GM12873 (cell line): Measurements from ENCODE around the gene ANKRD13B.

ENCODE experiments used
- TF ChIP-seq, protein P1 (sequence below): IDR thresholded peaks from 2 replicates; pipeline ENCODE4 v1.5.1; 2012; ENCODE audit warnings: low read depth, mild to moderate bottlenecking, moderate library complexity, low read length, control low read depth; ENCODE audit not compliant: insufficient read depth; ENCODE audit errors: missing control alignments

Gene ANKRD13B

DNA sequence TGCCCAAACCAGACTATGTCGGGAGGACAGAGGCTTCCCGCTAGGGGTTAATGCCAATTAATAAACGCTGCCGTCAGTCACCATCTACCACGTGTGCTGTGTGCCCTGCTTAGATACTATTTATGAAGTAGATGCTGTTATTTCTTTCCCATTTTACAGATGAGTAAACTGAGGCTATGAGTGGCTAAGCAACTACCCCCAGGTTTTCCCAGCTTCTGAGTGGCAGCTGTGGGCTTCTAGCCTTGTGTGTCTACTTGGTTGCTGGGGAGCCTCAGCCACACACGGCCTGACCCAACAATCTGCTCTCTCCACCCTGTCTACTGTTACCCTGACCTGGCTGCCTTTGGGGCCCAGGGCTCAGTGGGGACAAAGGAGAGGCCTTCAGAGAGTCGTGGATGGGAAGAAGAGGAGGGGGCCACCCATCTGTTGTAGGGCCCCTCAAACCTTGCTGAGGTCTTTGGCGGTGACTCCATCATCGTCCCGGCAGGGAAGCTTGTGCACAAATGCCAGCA lies 10.6 kb upstream of the ANKRD13B start:
- TF ChIP-seq, protein P1, sequence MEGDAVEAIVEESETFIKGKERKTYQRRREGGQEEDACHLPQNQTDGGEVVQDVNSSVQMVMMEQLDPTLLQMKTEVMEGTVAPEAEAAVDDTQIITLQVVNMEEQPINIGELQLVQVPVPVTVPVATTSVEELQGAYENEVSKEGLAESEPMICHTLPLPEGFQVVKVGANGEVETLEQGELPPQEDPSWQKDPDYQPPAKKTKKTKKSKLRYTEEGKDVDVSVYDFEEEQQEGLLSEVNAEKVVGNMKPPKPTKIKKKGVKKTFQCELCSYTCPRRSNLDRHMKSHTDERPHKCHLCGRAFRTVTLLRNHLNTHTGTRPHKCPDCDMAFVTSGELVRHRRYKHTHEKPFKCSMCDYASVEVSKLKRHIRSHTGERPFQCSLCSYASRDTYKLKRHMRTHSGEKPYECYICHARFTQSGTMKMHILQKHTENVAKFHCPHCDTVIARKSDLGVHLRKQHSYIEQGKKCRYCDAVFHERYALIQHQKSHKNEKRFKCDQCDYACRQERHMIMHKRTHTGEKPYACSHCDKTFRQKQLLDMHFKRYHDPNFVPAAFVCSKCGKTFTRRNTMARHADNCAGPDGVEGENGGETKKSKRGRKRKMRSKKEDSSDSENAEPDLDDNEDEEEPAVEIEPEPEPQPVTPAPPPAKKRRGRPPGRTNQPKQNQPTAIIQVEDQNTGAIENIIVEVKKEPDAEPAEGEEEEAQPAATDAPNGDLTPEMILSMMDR, result no peak

DNA sequence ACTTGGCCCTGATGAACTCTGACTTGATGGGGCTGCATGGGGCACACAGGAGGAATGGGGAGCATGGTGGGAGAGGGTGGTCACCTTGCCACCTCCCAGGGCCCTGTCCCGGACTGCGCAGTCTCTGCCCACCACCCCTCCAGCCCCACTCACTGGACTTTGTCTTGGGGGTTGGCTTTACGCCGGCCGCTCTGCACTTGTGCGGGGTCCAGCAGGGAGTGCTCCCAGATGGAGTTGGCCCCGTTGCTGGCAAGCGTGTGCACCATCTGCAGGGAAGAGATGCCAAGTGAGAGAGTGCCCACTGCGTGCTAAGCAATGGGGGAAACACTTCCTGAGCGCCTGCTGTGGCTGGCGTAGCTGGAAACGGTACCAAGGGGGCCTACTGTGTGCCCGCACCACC lies 10.2 kb upstream of the ANKRD13B start:
- TF ChIP-seq, protein P1, result no peak

DNA sequence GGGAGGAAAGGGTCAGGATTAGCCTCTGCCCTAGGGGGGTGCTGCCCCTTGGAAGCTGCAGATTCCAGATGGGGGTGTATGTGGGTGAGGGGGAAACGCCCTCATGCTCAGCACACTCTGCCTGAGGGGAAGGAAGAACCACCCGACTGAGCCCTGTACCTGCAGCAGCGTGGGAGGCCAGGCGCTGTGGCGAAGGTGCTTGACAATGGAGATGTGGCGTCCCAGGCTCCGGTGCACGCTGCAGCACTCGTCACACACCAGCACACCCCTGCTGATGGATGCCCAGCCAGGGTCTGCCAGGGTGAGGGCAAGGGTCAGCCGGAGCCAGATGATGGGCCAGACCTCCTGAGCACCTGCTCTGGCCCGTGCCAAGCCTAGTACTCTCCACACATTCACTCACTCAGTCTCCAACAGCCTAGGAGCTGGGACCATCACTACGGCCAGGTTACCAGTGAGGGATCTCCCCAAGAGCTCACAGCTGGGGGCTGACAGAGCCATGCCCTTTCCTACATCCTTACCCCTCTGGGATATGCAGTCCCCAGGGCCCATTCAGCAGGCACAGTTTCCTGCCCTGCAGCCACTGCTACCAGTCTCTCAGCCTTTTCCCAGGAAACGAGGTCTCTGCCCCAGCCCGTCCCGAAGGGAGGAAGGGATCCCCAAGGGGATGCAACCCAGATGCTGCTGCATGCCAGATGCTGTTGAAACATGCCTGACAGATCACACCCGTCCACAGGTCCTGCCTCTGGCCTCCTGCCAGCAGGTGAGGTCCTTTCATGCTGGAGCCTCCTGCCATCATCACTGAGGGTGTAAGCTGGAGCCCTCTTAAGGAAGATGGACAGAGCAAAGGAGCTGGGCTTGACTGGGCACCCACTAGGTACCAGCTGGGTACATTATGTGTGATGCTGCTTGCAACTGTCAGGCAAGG lies 9.3 kb upstream of the ANKRD13B start:
- TF ChIP-seq, protein P1, result no peak

DNA sequence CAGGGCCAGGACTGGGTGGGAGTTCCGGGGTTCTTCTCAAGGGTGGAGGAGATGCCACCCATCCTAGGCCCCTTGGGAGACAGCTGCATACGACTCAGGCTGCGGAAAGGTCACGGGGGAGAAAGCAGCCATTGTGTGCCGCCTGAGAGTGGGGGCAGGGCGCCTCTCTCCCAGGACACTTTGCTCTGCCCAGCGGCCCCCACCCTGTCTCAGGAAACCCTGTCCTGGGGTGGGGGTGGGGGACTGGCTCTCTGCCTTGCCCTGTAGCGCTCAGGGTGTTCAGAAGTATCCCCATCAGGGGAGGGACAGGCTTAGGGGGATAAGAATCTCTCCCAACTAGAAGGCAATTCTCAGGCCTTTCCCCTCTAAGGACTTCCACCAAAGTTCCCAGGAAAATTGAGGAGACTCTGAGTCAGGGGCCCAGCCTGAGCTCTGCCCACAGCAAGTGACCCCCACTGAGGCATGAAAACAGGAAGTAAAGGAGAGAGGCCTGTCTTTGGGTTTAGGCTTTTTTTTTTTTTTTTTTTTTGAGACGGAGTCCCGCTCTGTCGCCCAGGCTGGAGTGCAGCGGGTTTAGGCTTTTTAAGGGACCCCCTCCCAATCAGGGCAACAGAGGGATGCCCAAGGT lies 8.4 kb upstream of the ANKRD13B start:
- TF ChIP-seq, protein P1, result no peak

DNA sequence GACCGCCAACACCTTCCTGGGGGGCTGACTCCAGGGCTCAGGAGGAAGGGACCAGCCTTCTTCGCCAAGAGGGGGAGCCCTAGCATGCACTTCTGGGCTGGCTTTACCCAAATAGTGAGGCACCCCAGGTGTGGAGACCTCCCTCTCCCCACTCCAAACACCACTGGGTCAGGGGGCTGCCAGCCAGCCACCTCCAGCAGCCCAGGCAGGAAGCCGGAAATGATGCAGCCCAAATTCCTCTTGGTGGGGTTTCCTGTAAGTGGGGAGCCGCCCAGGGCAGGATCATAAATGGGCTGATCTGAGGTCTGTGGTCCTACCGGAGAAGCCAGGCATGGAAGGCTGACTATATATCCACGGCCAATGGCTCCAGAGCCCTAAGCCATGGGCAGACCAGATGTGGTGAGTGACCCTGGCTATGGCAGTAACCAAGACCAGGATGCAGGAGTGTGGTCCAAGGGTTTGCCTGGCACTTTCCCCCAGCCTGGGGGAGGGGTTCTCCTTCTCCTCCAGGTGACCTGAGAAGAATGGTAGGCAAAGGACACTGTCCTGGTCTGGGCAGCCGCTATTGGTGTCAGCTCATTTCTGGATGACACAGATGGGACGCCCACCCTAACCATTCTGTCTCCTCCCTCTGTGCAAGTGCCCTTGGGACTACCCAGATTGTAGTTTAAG lies 7.7 kb upstream of the ANKRD13B start:
- TF ChIP-seq, protein P1, result peak; percentile 70

DNA sequence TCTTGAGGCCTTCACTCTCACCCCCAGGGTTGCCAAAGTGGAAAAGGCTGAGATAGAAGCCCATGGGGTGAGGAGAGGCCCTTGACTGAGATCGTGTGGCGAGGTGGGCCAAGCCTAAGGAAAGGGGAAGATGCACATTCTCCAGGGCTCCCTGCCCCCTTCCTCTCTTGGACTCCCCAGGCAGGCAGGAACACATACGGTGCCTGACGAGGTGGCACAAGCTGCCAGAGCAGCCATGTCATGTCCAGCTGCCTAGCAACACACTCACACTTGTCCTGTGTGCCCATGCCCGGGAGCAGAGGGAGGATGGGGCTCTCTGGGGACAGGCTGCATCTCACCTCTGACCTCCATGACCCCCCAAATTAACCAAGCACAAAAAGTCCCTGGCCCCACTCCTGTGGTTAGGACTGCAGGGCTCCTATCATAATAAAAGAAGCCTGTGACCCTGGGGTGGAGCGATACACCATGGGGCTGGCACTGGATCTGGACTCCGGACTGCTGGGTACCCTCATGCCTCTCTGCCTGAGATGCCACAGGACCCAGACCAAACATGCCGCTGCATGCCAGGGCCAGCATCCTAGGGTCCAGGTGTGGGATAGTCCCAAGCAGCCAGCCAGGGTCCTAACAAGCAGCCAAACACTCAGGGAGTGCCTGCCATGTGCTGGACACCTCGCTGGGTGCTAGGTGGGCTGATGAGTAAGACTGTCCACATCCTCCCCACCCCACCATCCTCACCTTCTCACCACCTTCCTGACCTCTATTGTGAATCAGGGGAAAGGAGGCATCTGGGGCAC lies 6.1 kb upstream of the ANKRD13B start:
- TF ChIP-seq, protein P1, result no peak
